Fibroblast of pulmonary artery (primary cell): ENCODE measurements around the gene PRSS12.

Experiments
- DNase-seq: peaks from one replicate; pipeline ENCODE4 v3.0.0-alpha.2; 2010; ENCODE audit warnings: low read depth
- H3K4me3 ChIP-seq: replicated peaks from 2 replicates; pipeline ENCODE4 v1.5.1; 2011; ENCODE audit warnings: low read depth, mild to moderate bottlenecking, control low read depth, low read length, moderate library complexity
- CTCF ChIP-seq: IDR thresholded peaks from 2 replicates; pipeline ENCODE4 v1.5.1; 2011; ENCODE audit warnings: mild to moderate bottlenecking, control low read depth, low read length, inconsistent platforms; ENCODE audit errors: missing control alignments

PRSS12 gene

GRCh38 chr4:118279328-118279727 is 73.5 kb downstream of the PRSS12 start:
- peak overlapping the region; percentile 82 for H3K4me3 ChIP-seq
- DNase-seq, result no peak
- TF ChIP-seq CTCF, result no peak

- DNase-seq, result peak; percentile 92
- TF ChIP-seq CTCF, result no peak
- peak overlapping the region; percentile 82 for H3K4me3 ChIP-seq
Measured at GRCh38 chr4:118278473-118279274, 74.1 kb downstream of the PRSS12 start.

- no peak for TF ChIP-seq CTCF
- no peak overlapping the region for H3K4me3 ChIP-seq
Measured at GRCh38 chr4:118277243-118277642, 75.6 kb downstream of the PRSS12 start.

GRCh38 chr4:118276580-118276979 is 76.2 kb downstream of the PRSS12 start:
- no peak for TF ChIP-seq CTCF
- DNase-seq, result no peak
- H3K4me3 ChIP-seq, result no peak overlapping the region

More at GRCh38 chr4:118277243-118277642, 75.6 kb downstream of the PRSS12 start:
- no peak for DNase-seq

GRCh38 chr4:118273642-118274041 is 79.2 kb downstream of the PRSS12 start:
- no peak overlapping the region for H3K4me3 ChIP-seq
- no peak for TF ChIP-seq CTCF
- no peak for DNase-seq

GRCh38 chr4:118271788-118272187 is 81.0 kb downstream of the PRSS12 start:
- no peak for DNase-seq
- H3K4me3 ChIP-seq, result no peak overlapping the region
- TF ChIP-seq CTCF, result no peak

- peak; percentile 52 for TF ChIP-seq CTCF
- H3K4me3 ChIP-seq, result no peak overlapping the region
- peak; percentile 76 for DNase-seq
Measured at GRCh38 chr4:118270492-118270891, 82.3 kb downstream of the PRSS12 start.
